ENCODE measurements around the gene BANP.
"Not testable (repeated sequence)": the region's sequence is repeated elsewhere in the genome, so short reads cannot be mapped to it uniquely, and the experiment has no call there.

Gene BANP

DNA sequence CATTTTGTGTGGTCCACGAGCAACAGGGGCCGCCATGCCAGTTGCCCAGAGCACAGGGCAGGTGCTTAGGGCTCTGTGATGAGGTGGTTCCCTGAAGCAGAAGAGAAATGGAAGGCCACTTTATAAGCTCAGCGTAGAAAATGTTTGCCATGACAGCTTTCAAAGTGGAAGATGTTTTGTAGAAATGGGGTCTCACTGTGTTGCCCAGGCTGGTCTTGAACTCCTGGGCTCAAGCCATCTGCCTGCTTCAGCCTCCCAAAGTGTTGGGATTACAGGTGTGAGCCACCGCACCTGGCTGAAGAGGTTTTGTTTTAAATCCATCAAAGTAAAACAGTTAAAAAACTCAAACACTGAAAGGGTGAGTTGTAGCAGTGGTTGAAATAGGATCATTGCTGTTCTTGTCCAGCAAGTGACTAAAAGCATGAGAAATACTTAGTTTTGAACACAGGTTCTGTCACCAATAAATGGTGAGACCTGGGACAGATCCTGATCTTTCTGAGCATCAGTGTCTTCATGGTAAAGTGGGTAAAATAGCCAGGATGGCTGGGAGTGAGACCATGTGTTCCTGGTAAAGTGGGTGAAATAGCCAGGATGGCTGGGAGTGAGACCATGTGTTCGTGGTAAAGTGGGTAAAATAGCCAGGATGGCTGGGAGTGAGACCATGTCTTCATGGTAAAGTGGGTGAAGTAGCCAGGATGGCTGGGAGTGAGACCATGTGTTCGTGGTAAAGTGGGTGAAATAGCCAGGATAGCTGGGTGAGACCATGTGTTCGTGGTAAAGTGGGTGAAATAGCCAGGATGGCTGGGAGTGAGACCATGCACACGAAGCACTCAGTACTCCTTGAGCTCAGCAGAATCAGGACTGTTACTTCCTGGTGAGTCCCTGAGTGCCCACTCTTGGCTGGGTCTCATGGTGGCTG lies 46.0 kb downstream of the BANP start:
- DNase-seq = no peak

DNA sequence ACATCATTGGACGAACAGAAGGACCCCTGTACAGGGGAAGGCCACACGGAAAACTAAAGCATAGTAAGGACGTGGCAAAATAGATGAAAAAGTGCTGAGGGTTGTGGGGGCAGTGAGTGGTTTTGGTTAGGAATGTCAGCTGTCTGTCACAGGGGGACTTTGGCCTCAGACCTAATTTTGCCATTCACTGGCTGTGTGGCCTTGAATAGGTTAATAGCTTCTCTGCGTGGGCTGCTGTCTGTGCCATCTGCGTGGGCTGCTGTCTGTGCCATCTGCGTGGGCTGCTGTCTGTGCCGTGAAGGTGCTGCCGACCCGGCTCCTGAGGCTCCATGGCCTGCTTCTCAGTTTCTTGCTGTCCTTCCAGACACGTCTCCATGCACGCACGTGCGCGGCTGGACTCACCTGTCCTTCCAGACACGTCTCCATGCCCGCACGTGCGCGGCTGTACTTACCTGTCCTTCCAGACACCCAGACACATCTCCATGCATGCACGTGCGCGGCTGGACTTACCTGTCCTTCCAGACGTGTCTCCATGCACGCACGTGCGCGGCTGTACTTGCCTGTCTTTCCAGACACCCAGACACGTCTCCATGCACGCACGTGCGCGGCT lies 47.1 kb downstream of the BANP start:
- not testable (repeated sequence) for DNase-seq

DNA sequence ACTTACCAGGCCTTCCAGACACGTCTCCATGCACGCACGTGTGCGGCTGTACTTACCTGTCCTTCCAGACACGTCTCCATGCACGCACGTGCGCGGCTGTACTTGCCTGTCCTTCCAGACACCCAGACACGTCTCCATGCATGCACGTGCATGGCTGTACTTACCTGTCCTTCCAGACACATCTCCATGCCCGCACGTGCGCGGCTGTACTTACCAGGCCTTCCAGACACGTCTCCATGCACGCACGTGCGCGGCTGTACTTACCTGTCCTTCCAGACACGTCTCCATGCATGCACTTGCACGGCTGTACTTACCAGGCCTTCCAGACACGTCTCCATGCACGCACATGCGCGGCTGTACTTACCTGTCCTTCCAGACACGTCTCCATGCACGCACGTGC lies 47.8 kb downstream of the BANP start:
- not testable (repeated sequence) for DNase-seq

DNA sequence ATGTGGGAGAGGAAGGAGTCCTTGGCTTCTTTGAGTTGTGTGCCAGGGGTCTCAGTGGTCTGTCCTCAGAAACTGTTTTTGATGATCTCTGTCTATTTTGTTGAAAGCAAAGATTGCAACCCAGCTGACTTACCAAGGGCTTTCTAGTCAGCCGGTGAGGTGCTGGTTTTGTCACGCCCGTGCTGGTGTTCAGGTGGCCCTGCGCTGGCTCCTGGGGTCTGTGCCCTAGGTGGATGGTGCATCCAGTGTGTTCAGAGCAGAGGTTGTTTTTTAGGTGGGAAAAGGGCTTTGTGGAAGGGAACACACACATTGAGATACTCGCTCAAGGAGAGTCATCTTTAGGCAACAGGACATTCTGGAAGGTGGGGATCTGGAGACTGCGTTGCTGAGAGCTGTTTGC lies 51.0 kb downstream of the BANP start:
- DNase-seq = no peak

DNA sequence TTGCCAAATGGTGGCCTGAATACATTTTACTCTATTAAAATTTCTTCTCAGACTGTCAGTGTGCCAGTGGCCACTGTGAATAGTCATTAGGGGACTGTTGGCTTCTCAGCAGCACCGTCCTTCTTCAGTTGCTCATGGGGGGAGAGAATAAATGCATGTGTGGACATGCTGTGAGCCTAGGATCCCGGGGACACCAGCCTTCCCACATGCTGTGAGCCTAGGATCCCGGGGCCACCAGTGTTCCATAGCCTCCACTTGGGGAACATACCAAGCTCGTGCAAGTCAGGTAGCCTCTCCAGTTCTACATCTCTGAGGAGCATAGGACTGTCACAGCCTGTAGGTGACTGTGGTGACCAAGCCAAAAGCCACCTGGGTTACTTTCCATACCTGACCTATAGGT lies 51.5 kb downstream of the BANP start:
- DNase-seq = no peak

DNA sequence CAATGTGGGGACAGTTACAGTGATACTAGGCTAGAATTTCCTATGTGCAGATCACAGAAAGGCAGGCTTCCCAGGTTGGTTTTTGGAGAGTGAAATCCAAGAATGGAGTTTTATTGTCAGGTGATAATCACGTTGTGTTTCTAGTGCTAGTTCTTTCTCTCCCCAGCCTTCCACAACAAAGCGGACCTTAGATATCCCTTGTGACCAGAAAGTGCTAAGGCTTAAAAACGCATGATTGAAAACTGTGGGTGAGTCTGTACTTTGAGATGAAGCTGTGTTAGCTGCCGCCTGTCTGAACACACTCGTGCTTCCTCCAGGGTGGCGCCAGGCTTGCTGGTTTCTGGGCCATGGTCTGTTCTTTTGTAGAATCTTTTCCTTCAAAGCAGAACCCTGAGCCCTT lies 52.1 kb downstream of the BANP start:
- DNase-seq = no peak

DNA sequence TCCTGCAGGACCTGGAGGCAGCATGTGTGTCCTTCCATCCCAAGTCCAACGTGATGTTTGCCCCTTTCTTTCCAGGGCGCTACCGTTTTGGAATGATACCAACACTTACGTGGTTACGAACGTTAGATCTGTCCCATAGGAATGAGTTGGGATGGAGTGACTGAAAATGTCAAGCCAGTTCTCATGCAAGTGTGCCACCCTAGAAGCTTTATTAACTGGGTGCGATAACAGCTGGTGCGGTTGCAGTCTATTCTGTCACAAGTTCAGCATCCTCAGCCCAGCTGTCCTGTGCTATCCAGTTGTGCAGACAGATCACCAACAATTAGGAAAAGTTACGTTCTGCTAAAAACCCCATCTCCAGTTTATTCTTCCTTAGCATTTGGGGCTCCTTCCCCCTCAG lies 52.5 kb downstream of the BANP start:
- no peak for DNase-seq

DNA sequence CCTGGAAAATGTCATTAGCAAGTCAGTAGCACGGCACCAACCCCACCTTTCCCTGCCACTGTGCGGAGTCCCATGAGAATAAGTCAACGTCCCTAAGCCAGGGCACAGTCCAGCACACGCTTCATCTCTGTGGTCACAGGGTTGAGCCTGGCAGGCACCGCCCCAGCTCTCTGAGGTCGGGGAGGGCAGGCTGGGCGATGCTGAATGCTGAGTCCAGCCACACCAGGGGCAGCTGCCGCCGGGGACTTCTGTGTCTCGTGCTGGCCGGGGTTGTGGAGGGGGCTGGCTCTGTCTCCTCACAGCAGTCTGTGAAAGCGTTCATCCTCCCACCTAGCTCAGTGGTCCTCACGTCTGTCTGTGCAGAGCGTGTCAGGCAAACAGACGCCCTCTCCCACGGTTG lies 53.2 kb downstream of the BANP start:
- no peak for DNase-seq

DNA sequence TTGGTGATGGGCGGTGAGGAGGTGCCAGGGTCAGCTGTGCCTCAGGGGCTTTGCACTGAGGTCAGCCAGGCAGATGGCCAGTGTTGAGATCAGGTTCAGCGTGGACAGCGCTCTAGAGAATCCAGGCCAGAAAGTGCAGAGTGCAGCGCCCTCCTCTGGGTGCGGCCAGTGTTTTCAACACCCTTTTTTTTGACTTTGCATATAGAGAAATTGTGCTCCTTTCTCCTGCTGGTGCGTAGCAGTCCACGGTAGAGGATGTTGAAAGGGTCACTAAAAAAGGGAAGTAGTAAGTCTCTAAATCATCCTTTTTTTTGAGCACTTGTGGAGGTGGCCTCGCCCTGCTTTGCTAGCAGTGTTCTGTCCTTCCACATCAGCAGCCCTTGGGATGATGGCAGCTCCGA lies 53.9 kb downstream of the BANP start:
- no peak for DNase-seq

DNA sequence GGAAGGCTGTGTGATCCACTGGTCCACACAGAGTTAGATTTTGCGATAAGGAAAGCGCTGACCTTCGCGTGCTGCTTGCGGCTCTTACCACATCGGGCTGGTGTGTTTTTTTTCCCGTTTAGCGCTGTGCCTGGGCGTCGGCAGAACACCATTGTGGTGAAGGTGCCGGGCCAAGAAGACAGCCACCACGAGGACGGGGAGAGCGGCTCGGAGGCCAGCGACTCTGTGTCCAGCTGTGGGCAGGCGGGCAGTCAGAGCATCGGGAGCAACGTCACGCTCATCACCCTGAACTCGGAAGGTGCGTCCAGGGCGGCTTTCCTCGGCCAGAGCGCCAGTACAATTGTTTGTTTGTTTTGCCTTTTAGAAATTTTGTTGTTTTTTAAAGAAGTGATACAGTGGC lies 54.7 kb downstream of the BANP start:
- no peak for DNase-seq

DNA sequence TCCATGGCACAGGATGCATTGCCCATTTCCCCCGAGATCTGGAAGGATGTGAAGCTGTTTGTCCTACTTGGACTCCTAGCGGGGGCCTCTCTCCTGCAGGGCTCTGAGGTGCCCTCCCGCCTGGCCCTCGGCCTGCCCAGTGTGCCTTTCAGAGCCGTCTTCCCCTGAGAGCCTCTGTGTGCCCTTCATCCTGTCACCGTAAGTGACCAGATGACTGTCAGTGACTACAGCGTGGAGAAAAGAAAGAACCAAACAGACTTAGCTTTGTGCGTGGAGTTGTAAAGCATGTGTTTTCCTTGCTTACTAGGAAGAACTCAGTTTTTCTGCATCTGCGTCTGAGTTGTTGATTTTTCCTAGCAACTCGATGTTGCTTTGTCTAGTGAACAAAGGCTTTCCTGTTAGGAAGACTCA lies 56.1 kb downstream of the BANP start:
- no peak for DNase-seq

DNA sequence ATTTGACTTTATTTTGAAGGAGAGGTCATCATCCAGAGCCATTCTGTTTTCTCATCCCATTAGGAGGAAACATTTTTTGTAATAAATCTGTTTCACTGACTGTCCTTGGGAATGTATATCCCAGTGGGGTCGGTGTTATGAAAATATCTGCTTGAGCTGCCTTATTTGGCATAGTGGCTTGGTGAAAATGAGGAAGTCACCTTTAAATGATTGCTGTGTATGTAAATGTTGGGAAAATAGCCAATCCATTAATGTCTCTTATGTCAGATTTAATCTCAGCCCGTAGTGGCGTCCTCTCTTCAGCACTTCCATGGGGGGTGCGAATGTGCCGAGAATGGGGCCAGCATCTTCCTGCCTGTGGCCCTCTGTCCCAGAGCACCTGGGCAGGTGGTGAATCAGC lies 57.6 kb downstream of the BANP start:
- no peak for DNase-seq

DNA sequence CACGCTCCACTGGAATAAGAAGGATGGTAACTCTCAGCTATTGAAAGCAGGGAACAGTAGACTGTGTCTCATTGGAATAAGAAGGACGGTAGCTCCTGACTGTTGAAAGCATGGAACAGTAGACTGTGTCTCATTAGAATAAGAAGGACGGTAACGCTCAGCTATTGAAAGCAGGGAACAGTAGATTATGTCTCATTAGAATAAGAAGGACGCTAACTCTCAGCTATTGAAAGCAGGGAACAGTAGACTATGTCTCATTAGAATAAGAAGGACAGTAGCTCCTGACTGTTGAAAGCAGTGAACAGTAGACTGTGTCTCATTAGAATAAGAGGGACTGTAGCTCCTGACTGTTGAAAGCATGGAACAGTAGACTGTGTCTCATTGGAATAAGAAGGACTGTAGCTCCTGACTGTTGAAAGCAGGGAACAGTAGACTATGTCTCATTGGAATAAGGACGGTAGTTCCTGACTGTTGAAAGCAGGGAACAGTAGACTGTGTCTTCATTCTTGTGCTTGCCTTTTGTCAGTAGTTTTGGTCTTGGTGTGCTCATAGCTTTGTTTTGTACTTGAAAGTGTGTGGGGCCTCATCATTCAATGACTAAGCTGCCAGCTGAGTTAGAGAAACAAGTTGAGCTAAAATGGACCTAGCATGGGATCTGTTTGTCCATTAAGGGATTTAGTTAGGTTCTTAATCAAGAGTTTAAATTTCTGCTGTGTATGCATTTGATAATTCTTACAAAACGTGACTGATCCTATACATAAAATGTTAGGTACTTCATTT lies 58.5 kb downstream of the BANP start:
- DNase-seq = no peak

DNA sequence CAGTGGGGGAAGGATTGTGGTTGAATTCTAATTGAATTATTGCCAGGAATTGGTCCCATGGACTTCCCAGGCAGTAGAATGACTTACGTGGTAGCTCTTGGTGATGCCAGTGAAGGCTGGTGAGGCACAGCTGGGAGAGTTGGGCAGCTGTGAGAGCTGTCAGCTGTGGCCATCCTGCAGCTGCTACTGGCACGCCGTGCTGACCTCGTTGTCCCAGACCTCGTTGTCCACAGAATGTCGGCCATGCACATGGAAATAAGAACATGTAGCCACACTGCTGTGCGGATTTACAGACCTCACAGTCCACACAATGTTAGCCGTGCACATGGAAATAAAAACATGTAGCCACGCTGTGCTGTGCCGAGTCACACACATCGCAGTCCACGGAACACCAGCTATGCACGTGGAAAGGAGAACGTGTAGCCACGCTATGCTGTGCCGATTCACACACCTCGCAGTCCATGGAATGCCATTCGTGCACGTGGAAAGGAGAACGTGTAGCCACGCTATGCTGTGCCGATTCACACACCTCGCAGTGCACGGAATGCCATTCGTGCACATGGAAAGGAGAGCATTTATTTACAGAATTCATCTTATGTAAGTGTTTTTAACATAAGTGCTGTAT lies 59.2 kb downstream of the BANP start:
- DNase-seq = no peak

DNA sequence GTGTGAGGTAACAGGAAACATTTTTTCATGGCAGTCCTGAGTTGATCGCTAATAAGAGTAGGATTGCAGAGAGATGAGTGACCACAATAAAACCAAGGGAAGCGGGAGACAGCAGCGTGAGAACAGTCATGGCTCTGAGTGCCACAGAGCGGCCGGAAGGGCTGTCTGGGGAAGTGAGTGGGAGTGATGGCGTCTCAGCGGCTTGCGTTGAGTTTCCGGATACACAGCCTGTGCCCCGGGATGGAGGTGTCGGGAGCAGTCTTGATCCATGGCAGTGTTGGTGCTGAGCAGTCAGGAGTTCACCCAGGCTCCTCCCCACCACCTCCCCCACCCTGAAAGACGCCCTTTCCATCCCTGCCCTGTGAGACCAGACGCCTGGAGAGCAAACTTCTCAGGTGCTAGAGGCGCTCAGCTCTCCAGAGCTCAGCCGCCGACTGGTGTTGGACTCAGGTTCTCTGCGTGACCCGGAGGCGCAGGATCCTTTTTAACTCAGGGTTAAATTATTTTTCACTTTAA lies 59.8 kb downstream of the BANP start:
- DNase-seq = no peak

DNA sequence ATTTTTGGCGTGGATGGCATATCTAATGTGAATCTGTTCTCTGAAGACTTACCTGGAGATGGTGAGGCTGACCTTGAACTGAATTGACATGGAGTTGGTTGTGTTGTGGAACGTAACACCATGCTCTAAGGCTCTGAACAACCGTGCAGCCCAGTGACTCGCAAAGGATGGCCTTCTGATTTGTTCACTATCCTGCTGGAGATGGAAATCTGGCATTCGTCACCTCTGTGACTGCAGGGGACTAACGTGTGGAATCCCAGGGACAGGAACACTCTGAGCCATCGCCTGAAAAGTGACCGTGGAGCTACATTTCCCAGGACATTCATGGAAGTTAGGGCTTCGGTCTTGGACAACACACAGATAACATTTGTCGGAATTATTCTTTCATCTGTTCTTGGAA lies 61.1 kb downstream of the BANP start:
- no peak for DNase-seq

DNA sequence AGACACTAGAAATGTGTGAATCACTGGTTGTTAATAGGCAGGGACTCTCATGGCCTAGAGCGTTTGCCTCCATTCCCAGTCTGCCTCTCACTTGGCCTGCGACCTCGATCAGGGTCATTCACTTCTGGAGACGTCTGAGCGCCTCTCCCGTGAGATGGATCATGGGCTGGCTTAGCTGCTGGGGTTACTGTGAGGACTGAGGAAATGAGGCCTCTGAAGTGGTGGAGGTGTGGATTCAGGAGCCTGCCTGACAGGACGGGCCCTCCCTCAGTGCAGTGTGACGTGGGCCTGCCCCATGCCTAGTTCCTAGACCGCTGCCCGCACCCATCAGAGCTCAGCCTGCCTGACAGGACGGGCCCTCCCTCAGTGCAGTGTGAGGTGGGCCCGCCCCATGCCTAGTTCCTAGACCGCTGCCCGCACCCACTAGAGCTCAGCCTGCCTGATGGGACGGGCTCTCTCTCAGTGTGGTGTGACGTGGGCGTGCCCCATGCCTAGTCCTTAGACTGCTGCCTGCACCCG lies 61.9 kb downstream of the BANP start:
- no peak for DNase-seq

DNA sequence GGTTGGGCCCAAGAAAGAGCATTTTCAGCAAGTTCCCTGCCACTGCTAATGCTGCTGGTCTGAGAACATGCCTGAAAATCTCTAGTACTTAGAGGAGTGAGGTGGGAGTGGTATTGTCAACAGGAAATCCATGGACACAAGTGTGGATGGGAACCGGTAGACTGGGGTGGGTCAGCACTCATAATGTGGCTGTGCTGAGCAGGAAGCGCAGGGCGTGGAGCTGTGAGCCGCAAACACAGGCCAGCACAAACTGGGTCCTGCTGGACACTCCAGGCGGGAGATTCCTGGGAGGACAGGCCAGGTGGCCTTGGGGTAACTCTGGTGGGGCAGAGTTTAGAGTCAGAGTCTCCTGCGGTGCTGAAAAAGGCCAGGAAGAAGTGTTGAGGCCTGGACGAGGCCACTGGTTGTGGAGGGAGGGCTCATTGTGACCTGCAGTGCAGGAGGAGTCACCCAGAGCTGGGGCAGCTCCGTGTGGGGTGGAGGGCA lies 62.6 kb downstream of the BANP start:
- DNase-seq = no peak

DNA sequence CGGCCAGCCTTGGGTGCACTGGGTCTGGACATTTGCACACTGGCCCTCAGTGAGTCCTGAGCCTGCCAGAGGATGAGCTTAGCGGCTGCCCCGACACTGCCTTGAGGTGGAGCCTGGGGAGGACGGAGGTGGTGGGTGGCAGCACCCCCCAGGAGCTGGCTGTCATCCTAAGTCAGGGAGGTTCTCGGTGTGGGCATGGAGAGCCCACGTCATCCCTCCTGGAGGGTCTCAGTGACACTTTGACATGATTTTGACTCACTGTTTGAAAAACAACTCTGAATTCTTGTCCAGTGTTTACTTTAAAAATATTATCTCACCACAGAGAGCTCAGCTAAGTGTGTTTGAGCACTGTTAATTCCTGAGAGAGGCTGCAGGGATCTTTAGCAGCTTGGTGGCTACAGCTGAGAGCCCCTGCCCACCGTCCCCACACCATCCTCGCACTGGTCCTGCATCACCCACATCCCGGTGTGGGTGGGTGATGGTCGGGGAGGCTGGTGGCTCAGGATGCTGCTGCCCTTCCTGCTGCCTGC lies 63.1 kb downstream of the BANP start:
- DNase-seq = no peak

DNA sequence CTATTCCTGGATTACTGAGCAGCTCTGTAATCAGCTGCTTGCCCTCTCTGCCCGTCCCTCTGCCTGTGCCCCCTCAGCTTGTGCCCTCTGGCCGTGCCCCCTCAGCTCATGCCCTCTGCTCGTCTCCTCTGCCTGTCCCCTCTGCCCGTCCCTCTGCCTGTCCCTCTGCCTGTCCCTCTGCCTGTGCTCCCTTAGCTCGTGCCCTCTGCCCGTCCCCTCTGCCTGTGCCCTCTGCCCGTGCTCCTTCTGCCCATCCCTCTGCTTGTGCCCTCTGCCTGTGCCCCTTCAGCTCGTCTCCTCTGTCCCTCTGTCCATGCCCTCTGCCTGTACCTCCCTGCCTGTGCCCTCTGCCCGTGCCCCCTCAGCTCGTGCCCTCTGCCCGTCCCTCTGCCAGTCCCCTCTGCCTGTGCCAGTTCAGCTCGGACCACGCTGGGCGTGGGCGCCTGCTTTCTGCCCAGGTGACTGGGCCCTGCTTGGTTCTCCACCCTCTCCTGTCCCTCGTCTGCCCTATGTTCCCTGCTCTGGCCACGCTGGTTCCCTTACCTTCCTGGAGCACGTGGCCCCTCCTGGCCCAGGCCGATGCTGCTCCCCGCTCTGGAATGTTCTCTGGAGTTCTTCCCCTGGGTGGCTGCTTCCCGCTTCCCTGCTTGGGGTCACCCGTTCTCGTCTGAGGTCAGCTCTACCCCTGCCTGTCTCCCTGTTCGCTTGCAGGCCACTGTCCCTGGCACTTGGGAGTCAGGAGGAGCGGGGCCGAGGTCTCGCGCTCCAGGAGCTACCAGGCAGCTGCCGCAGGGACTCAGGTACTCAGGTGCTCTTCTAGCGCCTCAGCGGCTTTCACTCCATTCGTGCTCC lies 63.9 kb downstream of the BANP start:
- DNase-seq = no peak

DNA sequence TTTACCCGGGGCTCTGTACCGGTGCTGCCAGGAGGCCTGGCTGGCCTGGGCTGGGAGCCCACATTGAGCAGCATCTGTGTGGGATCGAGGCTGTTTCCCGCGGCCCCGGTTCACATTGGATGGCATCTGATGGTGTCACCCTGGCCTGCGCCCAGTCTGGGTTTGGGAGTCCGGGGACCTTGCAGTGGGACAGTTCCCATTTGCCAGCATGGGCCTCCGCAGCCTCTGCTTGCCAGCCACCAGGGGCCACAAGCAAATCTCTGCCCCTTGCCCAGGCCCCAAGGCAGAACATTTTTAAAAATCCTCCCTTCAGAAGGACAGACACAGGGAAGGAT lies 64.5 kb downstream of the BANP start:
- DNase-seq = no peak

DNA sequence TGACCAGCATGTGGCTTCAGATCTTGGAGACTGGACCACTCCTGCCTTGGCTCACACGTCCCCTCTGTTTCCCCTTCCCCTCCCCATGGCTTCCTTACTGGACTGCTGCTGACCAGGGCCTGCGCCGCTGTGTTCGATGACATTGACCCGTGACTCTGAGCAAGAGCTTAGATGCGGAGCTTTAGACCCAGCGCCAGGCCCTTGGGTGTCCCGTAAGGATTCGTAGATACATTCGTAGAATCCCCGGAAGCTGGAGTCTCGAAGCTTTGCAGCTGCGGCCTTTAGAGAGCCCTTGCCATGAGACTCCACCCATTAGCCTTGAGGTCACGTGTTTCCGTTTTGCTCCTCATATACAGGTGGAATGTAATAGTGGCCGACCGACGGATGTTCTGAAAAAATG lies 65.2 kb downstream of the BANP start:
- DNase-seq = not testable (repeated sequence)
